ENCODE measurements around the gene MRAP2. TPM values are rescaled to one million over a fixed set of nuclear protein-coding genes. Genes with fewer than 3 reads are reported as not detected.

The MRAP2 gene
- total and polyA plus RNA-seq, 2 experiments from 2014 or later = 6.1 to 13.5 TPM

DNA sequence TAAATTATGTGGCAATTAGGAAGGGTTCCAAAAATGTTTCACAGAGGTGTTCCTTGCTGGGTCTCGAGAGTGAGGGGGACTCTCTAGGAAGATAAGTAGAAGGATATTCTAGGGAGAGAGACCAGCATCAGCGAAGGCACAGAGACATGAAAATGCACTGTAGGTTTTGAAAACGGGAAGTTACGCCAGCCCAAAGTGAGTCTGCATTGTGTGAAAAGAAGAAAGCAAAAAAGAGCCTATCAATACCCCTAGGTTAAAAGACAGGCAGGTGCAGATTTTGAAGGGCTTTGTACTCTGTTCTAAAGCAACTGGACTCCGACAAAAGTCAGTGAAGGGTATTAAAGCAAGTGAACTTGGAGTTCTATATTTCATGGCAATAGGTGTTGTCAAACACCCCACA, 25.7 kb upstream of the MRAP2 start:
- H4K20me1 ChIP-seq (replicated peaks; ENCODE audit: insufficient read depth) = no peaks in the 10 kb centered on the region
- Mint-ChIP-seq H3K4me1 (no peaks in the 10 kb centered on the region), H3K27me3 (ENCODE audit: insufficient read depth, low read depth, poor library complexity) (no peaks in the 10 kb centered on the region), H3K27ac (no peak overlapping the region), H3K4me3 (no peak overlapping the region), H3K9me3 (no peaks in the 10 kb centered on the region), H3K36me3 (ENCODE audit: low read depth) (no peaks in the 10 kb centered on the region)
- no peak overlapping the region for H3K4me3 ChIP-seq
- H2AFZ ChIP-seq = no peak overlapping the region
- ATAC-seq = no peak
- H3K9me2 ChIP-seq (ENCODE audit: insufficient read depth) = 0 out of 2 replicates have a peak, but pooled peaks cover 3% of the 10 kb centered on the region
- H3K27ac ChIP-seq (ENCODE audit: low read depth) = no peak overlapping the region
- H3K4me1 ChIP-seq (ENCODE audit: insufficient read depth) = no peaks in the 10 kb centered on the region
- H3K79me2 ChIP-seq (replicated peaks; ENCODE audit: insufficient read depth) = no peaks in the 10 kb centered on the region
- TF ChIP-seq, protein P1, sequence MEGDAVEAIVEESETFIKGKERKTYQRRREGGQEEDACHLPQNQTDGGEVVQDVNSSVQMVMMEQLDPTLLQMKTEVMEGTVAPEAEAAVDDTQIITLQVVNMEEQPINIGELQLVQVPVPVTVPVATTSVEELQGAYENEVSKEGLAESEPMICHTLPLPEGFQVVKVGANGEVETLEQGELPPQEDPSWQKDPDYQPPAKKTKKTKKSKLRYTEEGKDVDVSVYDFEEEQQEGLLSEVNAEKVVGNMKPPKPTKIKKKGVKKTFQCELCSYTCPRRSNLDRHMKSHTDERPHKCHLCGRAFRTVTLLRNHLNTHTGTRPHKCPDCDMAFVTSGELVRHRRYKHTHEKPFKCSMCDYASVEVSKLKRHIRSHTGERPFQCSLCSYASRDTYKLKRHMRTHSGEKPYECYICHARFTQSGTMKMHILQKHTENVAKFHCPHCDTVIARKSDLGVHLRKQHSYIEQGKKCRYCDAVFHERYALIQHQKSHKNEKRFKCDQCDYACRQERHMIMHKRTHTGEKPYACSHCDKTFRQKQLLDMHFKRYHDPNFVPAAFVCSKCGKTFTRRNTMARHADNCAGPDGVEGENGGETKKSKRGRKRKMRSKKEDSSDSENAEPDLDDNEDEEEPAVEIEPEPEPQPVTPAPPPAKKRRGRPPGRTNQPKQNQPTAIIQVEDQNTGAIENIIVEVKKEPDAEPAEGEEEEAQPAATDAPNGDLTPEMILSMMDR (conservative IDR thresholded peaks at IDR 0.05; ENCODE audit: low read depth in 2 of 2) = no peak
- TF ChIP-seq EZH2phosphoT487 (IDR thresholded peaks at IDR 0.05; ENCODE audit: unreplicated experiment) = no peak
- TF ChIP-seq CREB1 (CRISPR knock-in tag; IDR thresholded peaks at IDR 0.05; ENCODE audit: low read depth) = no peak
- TF ChIP-seq, protein P2, sequence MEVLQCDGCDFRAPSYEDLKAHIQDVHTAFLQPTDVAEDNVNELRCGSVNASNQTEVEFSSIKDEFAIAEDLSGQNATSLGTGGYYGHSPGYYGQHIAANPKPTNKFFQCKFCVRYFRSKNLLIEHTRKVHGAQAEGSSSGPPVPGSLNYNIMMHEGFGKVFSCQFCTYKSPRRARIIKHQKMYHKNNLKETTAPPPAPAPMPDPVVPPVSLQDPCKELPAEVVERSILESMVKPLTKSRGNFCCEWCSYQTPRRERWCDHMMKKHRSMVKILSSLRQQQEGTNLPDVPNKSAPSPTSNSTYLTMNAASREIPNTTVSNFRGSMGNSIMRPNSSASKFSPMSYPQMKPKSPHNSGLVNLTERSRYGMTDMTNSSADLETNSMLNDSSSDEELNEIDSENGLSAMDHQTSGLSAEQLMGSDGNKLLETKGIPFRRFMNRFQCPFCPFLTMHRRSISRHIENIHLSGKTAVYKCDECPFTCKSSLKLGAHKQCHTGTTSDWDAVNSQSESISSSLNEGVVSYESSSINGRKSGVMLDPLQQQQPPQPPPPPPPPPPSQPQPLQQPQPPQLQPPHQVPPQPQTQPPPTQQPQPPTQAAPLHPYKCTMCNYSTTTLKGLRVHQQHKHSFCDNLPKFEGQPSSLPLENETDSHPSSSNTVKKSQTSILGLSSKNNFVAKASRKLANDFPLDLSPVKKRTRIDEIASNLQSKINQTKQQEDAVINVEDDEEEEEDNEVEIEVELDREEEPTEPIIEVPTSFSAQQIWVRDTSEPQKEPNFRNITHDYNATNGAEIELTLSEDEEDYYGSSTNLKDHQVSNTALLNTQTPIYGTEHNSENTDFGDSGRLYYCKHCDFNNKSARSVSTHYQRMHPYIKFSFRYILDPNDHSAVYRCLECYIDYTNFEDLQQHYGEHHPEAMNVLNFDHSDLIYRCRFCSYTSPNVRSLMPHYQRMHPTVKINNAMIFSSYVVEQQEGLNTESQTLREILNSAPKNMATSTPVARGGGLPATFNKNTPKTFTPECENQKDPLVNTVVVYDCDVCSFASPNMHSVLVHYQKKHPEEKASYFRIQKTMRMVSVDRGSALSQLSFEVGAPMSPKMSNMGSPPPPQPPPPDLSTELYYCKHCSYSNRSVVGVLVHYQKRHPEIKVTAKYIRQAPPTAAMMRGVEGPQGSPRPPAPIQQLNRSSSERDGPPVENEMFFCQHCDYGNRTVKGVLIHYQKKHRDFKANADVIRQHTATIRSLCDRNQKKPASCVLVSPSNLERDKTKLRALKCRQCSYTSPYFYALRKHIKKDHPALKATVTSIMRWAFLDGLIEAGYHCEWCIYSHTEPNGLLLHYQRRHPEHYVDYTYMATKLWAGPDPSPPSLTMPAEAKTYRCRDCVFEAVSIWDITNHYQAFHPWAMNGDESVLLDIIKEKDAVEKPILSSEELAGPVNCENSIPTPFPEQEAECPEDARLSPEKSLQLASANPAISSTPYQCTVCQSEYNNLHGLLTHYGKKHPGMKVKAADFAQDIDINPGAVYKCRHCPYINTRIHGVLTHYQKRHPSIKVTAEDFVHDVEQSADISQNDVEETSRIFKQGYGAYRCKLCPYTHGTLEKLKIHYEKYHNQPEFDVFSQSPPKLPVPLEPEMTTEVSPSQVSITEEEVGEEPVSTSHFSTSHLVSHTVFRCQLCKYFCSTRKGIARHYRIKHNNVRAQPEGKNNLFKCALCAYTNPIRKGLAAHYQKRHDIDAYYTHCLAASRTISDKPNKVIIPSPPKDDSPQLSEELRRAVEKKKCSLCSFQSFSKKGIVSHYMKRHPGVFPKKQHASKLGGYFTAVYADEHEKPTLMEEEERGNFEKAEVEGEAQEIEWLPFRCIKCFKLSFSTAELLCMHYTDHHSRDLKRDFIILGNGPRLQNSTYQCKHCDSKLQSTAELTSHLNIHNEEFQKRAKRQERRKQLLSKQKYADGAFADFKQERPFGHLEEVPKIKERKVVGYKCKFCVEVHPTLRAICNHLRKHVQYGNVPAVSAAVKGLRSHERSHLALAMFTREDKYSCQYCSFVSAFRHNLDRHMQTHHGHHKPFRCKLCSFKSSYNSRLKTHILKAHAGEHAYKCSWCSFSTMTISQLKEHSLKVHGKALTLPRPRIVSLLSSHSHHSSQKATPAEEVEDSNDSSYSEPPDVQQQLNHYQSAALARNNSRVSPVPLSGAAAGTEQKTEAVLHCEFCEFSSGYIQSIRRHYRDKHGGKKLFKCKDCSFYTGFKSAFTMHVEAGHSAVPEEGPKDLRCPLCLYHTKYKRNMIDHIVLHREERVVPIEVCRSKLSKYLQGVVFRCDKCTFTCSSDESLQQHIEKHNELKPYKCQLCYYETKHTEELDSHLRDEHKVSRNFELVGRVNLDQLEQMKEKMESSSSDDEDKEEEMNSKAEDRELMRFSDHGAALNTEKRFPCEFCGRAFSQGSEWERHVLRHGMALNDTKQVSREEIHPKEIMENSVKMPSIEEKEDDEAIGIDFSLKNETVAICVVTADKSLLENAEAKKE (CRISPR knock-in tag; IDR thresholded peaks at IDR 0.05) = no peak
- TF ChIP-seq, protein P3, sequence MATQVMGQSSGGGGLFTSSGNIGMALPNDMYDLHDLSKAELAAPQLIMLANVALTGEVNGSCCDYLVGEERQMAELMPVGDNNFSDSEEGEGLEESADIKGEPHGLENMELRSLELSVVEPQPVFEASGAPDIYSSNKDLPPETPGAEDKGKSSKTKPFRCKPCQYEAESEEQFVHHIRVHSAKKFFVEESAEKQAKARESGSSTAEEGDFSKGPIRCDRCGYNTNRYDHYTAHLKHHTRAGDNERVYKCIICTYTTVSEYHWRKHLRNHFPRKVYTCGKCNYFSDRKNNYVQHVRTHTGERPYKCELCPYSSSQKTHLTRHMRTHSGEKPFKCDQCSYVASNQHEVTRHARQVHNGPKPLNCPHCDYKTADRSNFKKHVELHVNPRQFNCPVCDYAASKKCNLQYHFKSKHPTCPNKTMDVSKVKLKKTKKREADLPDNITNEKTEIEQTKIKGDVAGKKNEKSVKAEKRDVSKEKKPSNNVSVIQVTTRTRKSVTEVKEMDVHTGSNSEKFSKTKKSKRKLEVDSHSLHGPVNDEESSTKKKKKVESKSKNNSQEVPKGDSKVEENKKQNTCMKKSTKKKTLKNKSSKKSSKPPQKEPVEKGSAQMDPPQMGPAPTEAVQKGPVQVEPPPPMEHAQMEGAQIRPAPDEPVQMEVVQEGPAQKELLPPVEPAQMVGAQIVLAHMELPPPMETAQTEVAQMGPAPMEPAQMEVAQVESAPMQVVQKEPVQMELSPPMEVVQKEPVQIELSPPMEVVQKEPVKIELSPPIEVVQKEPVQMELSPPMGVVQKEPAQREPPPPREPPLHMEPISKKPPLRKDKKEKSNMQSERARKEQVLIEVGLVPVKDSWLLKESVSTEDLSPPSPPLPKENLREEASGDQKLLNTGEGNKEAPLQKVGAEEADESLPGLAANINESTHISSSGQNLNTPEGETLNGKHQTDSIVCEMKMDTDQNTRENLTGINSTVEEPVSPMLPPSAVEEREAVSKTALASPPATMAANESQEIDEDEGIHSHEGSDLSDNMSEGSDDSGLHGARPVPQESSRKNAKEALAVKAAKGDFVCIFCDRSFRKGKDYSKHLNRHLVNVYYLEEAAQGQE (IDR thresholded peaks at IDR 0.05; ENCODE audit: unreplicated experiment) = no peak
- TF ChIP-seq ZNF331 (CRISPR knock-in tag; IDR thresholded peaks at IDR 0.05; ENCODE audit: low read depth) = no peak
- no peak for TF ChIP-seq STAT1 (IDR thresholded peaks at IDR 0.05; ENCODE audit: unreplicated experiment)
- TF ChIP-seq POLR2AphosphoS5 (IDR thresholded peaks at IDR 0.05; ENCODE audit: low read depth) = no peak
- TF ChIP-seq EZH2 (IDR thresholded peaks at IDR 0.05; ENCODE audit: low read depth, unreplicated experiment) = no peak
- TF ChIP-seq, protein P4, sequence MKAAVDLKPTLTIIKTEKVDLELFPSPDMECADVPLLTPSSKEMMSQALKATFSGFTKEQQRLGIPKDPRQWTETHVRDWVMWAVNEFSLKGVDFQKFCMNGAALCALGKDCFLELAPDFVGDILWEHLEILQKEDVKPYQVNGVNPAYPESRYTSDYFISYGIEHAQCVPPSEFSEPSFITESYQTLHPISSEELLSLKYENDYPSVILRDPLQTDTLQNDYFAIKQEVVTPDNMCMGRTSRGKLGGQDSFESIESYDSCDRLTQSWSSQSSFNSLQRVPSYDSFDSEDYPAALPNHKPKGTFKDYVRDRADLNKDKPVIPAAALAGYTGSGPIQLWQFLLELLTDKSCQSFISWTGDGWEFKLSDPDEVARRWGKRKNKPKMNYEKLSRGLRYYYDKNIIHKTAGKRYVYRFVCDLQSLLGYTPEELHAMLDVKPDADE (IDR thresholded peaks at IDR 0.05) = no peak
- no peak for TF ChIP-seq ZNF114 (CRISPR knock-in tag; IDR thresholded peaks at IDR 0.05)
- no peak for TF ChIP-seq JUNB (IDR thresholded peaks at IDR 0.05; ENCODE audit: unreplicated experiment)
- no peak for TF ChIP-seq NANOG (IDR thresholded peaks at IDR 0.05; ENCODE audit: borderline replicate concordance)
- no peak for DNase-seq (ENCODE audit: low spot score)
- no peaks in the 10 kb centered on the region for H3K27me3 ChIP-seq (ENCODE audit: insufficient read depth)
- H3F3A ChIP-seq (replicated peaks; ENCODE audit: low read depth) = no peaks in the 10 kb centered on the region
- H3K4me2 ChIP-seq = no peak overlapping the region
- H3K36me3 ChIP-seq (ENCODE audit: insufficient read depth) = no peaks in the 10 kb centered on the region

Measured in GM23338 (cell line).